Kidney (tissue), 14 donors: ENCODE data around the gene TVP23C. TPM values are rescaled to one million over a fixed set of nuclear protein-coding genes. Genes with fewer than 3 reads are reported as not detected.

Experiments used
- DNase-seq, 5 donors: peaks; one replicate each; pipeline ENCODE4 v3.0.0-alpha.2; 2013 to 2020
- FAIRE-seq: peaks from 2 replicates; lab custom pipeline; 2012; peaks lifted over from hg19 to GRCh38; lab: Jason Lieb, UNC
- H3K27ac ChIP-seq, 2 donors: one replicate each; pipeline ENCODE4 v1.7.0; 2013; ENCODE audit warnings: low read depth in 2 of 2, low read length in 2 of 2, inconsistent platforms in 1 of 2
- H3K27me3 ChIP-seq: one replicate; pipeline ENCODE4 v1.7.1; 2013; ENCODE audit warnings: low read length, inconsistent platforms; ENCODE audit not compliant: control insufficient read depth, insufficient read depth
- H3K36me3 ChIP-seq, 3 donors: one replicate each; pipeline versions ENCODE4 v1.7.0 to v1.7.1; 2013; ENCODE audit warnings: low read length in 3 of 3, control low read depth in 1 of 3, inconsistent platforms in 1 of 3; ENCODE audit not compliant: insufficient read depth in 3 of 3, control insufficient read depth in 2 of 3
- H3K4me1 ChIP-seq, 3 donors: one replicate each; pipeline versions ENCODE4 v1.7.0 to v1.7.1; 2013; ENCODE audit warnings: low read length in 3 of 3, inconsistent platforms in 1 of 3, low read depth in 1 of 3; ENCODE audit not compliant: control insufficient read depth in 2 of 3, insufficient read depth in 2 of 3
- H3K4me3 ChIP-seq, 3 donors: one replicate each; pipeline versions ENCODE4 v1.7.0 to v1.8.1; 2013; ENCODE audit warnings: low read length in 3 of 3, control low read depth in 1 of 3, inconsistent platforms in 1 of 3
- H3K9ac ChIP-seq, 3 donors: one replicate each; pipeline versions ENCODE4 v1.7.0 to v1.7.1; 2013; ENCODE audit warnings: low read length in 3 of 3, control low read depth in 1 of 3, inconsistent platforms in 1 of 3
- H3K9me3 ChIP-seq, 3 donors: one replicate each; pipeline versions ENCODE4 v1.7.0 to v1.7.1; 2013; ENCODE audit warnings: low read length in 3 of 3, control low read depth in 1 of 3, inconsistent platforms in 1 of 3; ENCODE audit not compliant: control insufficient read depth in 2 of 3, insufficient read depth in 1 of 3
- CTCF ChIP-seq: IDR thresholded peaks from 3 replicates; pipeline ENCODE4 v1.5.1; 2012; ENCODE audit warnings: mild to moderate bottlenecking, moderate library complexity, borderline replicate concordance; ENCODE audit not compliant: insufficient read depth; ENCODE audit errors: extremely low read depth
- intact Hi-C: fragments of 100-400 bp; cut with DNase I; formaldehyde crosslinking; loops from one replicate; pipeline ENCODE4 v1.11.1; 2022
- polyA plus RNA-seq: library from polyadenylated mRNA; stranded (reverse); fragments of 350-450 nt; fragmentation: Illumina TruSeq; extraction: RNeasy Lipid Tissue Mini Kit (QIAGEN cat#74804); gene quantifications from one replicate; pipeline ENCODE4 v1.2.3, GENCODE V29; 2014; ENCODE audit warnings: low read depth, low replicate concordance; ENCODE audit not compliant: insufficient read depth
- total RNA-seq: library from RNA; stranded (reverse); fragmentation: NEBNext Ultra II Directional; extraction: Animal tissue kit (Norgen Biotek cat#: 25700); gene quantifications from one replicate; pipeline ENCODE4 v1.2.1, GENCODE V29; 2021
- donor health status: control.
- donor health status: control.
- donor health status: control.
- donor health status: control.
- donor health status: control.
- donor health status: DM: yes; HTN: yes; CAD: no.
- donor health status: Normal renal cell carcinoma (clear cell type).

Gene TVP23C
- total and polyA plus RNA-seq, 2 donors from 2014 or later, result 2.6 to 19.0 TPM

DNA sequence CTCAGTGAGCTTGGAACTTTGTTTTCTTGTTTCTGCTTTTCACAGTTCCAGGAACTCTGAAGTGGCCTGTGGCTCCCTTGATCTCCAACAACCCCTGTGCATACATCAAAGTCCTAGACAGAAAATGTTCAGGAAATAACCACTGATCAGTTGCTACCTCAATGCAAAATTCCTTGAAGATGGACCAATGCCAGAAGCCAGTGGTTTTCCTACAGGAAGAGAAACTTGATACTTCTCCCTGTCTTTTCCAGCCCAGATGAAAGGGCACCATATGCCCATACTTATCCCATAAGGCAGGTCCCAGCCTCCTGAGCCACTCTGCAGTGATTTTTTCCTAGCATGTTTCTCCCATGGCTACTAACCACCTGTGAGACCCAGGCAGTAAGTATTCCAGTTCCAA is 83.6 kb downstream of the TVP23C start:
- H3K27me3 ChIP-seq, result no peaks in the 10 kb centered on the region
- H3K4me3 ChIP-seq, result no peak overlapping the region
- no peak for FAIRE-seq
- TF ChIP-seq CTCF, result no peak
- H3K9ac ChIP-seq, result no peak overlapping the region
- no peaks in the 10 kb centered on the region for H3K4me1 ChIP-seq
- DNase-seq, result peak in 2 of 5 donors; percentile 11 to 44
- no peaks in the 10 kb centered on the region for H3K9me3 ChIP-seq
- H3K27ac ChIP-seq, result no peak overlapping the region
- intact Hi-C loops, result no loop called here
- H3K36me3 ChIP-seq, result peaks cover 0 to 5% (median 0%) of the 10 kb centered on the region in 3 donors

- Histone ChIP-seq H3K4me1 (no peaks in the 10 kb centered on the region), H3K9ac (no peak overlapping the region), H3K4me3 (no peak overlapping the region), H3K27me3 (no peaks in the 10 kb centered on the region), H3K9me3 (no peaks in the 10 kb centered on the region), H3K36me3 (peaks cover 0 to 5% (median 0%) of the 10 kb centered on the region in 3 donors), H3K27ac (no peak overlapping the region)
- intact Hi-C loops, result no loop called here
- TF ChIP-seq CTCF, result no peak
- no peak for DNase-seq
- no peak for FAIRE-seq
Observed at GRCh38 chr17:15478845-15479244, 84.4 kb downstream of the TVP23C start.

- intact Hi-C loops, result no loop called here
- H3K27me3 ChIP-seq, result no peaks in the 10 kb centered on the region
- no peaks in the 10 kb centered on the region for H3K36me3 ChIP-seq
- DNase-seq (no peak), FAIRE-seq (no peak)
- H3K4me1 ChIP-seq, result no peaks in the 10 kb centered on the region
- H3K27ac ChIP-seq, result no peak overlapping the region
- no peak overlapping the region for H3K4me3 ChIP-seq
- H3K9ac ChIP-seq, result no peak overlapping the region
- H3K9me3 ChIP-seq, result no peaks in the 10 kb centered on the region
- TF ChIP-seq CTCF, result no peak
Observed at GRCh38 chr17:15475631-15476354, 87.5 kb downstream of the TVP23C start.

DNA sequence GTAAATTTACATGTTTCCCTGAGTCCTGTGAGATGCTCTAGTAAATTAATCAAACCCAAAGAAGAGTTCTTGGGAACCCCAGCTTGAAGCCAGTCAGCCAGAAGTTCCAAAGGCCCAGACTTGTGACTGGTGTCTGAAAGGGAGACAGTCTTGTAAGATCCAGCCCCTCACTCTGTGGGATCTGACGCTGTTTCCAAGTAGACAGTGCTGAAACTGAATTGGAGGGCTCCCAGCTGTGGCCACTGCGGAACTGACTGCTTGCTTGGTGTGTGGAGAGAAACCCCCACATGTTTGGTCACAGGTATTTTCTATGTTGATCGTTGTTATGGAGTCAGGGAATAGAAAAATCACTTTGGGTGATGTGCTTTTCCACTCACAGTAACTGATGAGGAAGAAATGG is 90.4 kb downstream of the TVP23C start:
- FAIRE-seq, result no peak
- DNase-seq, result peak in 1 of 5 donors; percentile 39
- Histone ChIP-seq H3K9ac (no peak overlapping the region), H3K36me3 (no peaks in the 10 kb centered on the region), H3K4me1 (no peaks in the 10 kb centered on the region), H3K27me3 (no peaks in the 10 kb centered on the region), H3K4me3 (no peak overlapping the region), H3K27ac (no peak overlapping the region), H3K9me3 (no peaks in the 10 kb centered on the region)
- no peak for TF ChIP-seq CTCF
- intact Hi-C loops, result no loop called here
